Measurements from ENCODE around the gene BEAN1. TPM values are rescaled to one million over a fixed set of nuclear protein-coding genes. Genes with fewer than 3 reads are reported as not detected.

BEAN1 gene
- total RNA-seq, 4 donors from 2014 or later, result 0.23 to 0.50 TPM; not detected in 2

GRCh38 chr16:66469947-66470546, 43.0 kb downstream of the BEAN1 start:
- WGBS, result 94% methylated on average over 6 of the region's 6 CpGs
- H3K4me1 ChIP-seq, result no peaks in the 10 kb centered on the region
- peaks cover 0 to 8% (median 3%) of the 10 kb centered on the region in 4 donors for H3K9me3 ChIP-seq
- DNase-seq (ENCODE audit: extremely low spot score), result no peak
- no peak for TF ChIP-seq POLR2A (IDR thresholded peaks at IDR 0.05; ENCODE audit: low read depth)
- no peak for TF ChIP-seq POLR2AphosphoS5 (IDR thresholded peaks at IDR 0.05)
- TF ChIP-seq EP300 (IDR thresholded peaks at IDR 0.05), result no peak
- TF ChIP-seq CTCF (IDR thresholded peaks at IDR 0.05), result no peak
- H3K36me3 ChIP-seq, result peaks cover 0 to 7% (median 0%) of the 10 kb centered on the region in 4 donors
- H3K4me3 ChIP-seq, result no peak overlapping the region
- intact Hi-C loops (cut with DNase I), result no loop called here
- no peak overlapping the region for H3K27ac ChIP-seq (replicated peaks in 1 of 4)
- peaks cover 0 to 15% (median 0%) of the 10 kb centered on the region in 4 donors for H3K27me3 ChIP-seq

GRCh38 chr16:66470556-66470955, 43.5 kb downstream of the BEAN1 start:
- WGBS, result 58% methylated on average over 2 of the region's 2 CpGs
- no peak for TF ChIP-seq CTCF (IDR thresholded peaks at IDR 0.05)
- TF ChIP-seq POLR2AphosphoS5 (IDR thresholded peaks at IDR 0.05), result no peak
- TF ChIP-seq EP300 (IDR thresholded peaks at IDR 0.05), result no peak
- TF ChIP-seq POLR2A (IDR thresholded peaks at IDR 0.05; ENCODE audit: low read depth), result no peak
- no peak for DNase-seq (ENCODE audit: extremely low spot score)
- Histone ChIP-seq H3K4me1 (no peaks in the 10 kb centered on the region), H3K27me3 (peaks cover 0 to 20% (median 0%) of the 10 kb centered on the region in 4 donors), H3K27ac (replicated peaks in 1 of 4) (no peak overlapping the region), H3K36me3 (peaks cover 0 to 7% (median 0%) of the 10 kb centered on the region in 4 donors), H3K9me3 (peaks cover 0 to 8% (median 3%) of the 10 kb centered on the region in 4 donors), H3K4me3 (no peak overlapping the region)
- intact Hi-C loops (cut with DNase I), result no loop called here

- TF ChIP-seq CTCF (IDR thresholded peaks at IDR 0.05) (no peak), POLR2AphosphoS5 (IDR thresholded peaks at IDR 0.05) (no peak), EP300 (IDR thresholded peaks at IDR 0.05) (no peak)
- Histone ChIP-seq H3K36me3 (peaks cover 0 to 7% (median 0%) of the 10 kb centered on the region in 4 donors), H3K27me3 (peaks cover 0 to 27% (median 0%) of the 10 kb centered on the region in 4 donors), H3K9me3 (peaks cover 0 to 5% (median 2%) of the 10 kb centered on the region in 4 donors), H3K27ac (replicated peaks in 1 of 4) (no peak overlapping the region), H3K4me1 (no peaks in the 10 kb centered on the region), H3K4me3 (no peak overlapping the region)
- intact Hi-C loops (cut with DNase I), result no loop called here
- no peak for DNase-seq (ENCODE audit: extremely low spot score)
- WGBS, result 94% methylated on average over 9 of the region's 10 CpGs
Observed at GRCh38 chr16:66471264-66471663, 44.2 kb downstream of the BEAN1 start.

- no peak for DNase-seq (ENCODE audit: extremely low spot score)
- intact Hi-C loops (cut with DNase I), result no loop called here
- Histone ChIP-seq H3K27ac (replicated peaks in 1 of 4) (no peak overlapping the region), H3K4me3 (no peak overlapping the region), H3K27me3 (peaks cover 0 to 33% (median 3%) of the 10 kb centered on the region in 4 donors), H3K4me1 (no peaks in the 10 kb centered on the region), H3K9me3 (no peaks in the 10 kb centered on the region), H3K36me3 (peaks cover 0 to 7% (median 0%) of the 10 kb centered on the region in 4 donors)
- WGBS, result 97% methylated on average over 10 of the region's 10 CpGs
- no peak for TF ChIP-seq POLR2A (IDR thresholded peaks at IDR 0.05; ENCODE audit: low read depth)
- no peak for TF ChIP-seq POLR2AphosphoS5 (IDR thresholded peaks at IDR 0.05)
- no peak for TF ChIP-seq EP300 (IDR thresholded peaks at IDR 0.05)
- TF ChIP-seq CTCF (IDR thresholded peaks at IDR 0.05), result no peak
Observed at GRCh38 chr16:66471716-66472393, 44.8 kb downstream of the BEAN1 start.
